Endothelial cell of umbilical vein (primary cell): Measurements from ENCODE around the gene ZNF563. TPM values are rescaled to one million over a fixed set of nuclear protein-coding genes. Genes with fewer than 3 reads are reported as not detected.

Experiments used
- BruUV-seq: library from RNA; stranded (reverse); fragments of 400-500 nt; replicated peaks from 2 replicates; lab custom pipeline; 2021; lab: Mats Ljungman, UMichigan
- CTCF ChIA-PET: fragments of 300-600, 350-600 bp; sonication (Branson Sonifier 250); formaldehyde crosslinking; loops from one replicate; lab custom pipeline; 2021; ENCODE audit warnings: antibody characterized with exemption, inconsistent platforms; lab: Charles Lee
- POLR2A ChIA-PET: fragments of 300-600, 350-600 bp; sonication (Branson Sonifier 250); formaldehyde crosslinking; loops from one replicate; lab custom pipeline; 2021; ENCODE audit warnings: antibody characterized with exemption, inconsistent platforms; lab: Charles Lee
- DNase-seq: peaks from one replicate; pipeline ENCODE4 v3.0.0-alpha.2; 2011; ENCODE audit warnings: low read depth, low spot score
- FAIRE-seq: peaks from 2 replicates; lab custom pipeline; 2011; peaks lifted over from hg19 to GRCh38; lab: Jason Lieb, UNC
- H2AFZ ChIP-seq: 2 replicates; pipeline ENCODE4 v1.6.0; 2012; ENCODE audit warnings: low read depth, low read length, control low read depth, inconsistent platforms
- H3K27ac ChIP-seq: 2 replicates; pipeline ENCODE4 v1.5.1; 2011; ENCODE audit warnings: low read depth, mild to moderate bottlenecking, control low read depth, low read length, moderate library complexity; ENCODE audit not compliant: insufficient read depth
- H3K27me3 ChIP-seq, 2 experiments: 2 replicates each; pipeline versions ENCODE4 v1.6.0 to v1.6.1; 2011; ENCODE audit warnings: low read length in 2 of 2, mixed read lengths in 1 of 2; ENCODE audit not compliant: control insufficient read depth in 2 of 2, insufficient read depth in 2 of 2
- H3K36me3 ChIP-seq, 2 experiments: 2 replicates in 1 of 2; 3 replicates in 1 of 2; pipeline ENCODE4 v1.5.1; 2011; ENCODE audit warnings: low read length in 2 of 2, mild to moderate bottlenecking in 1 of 2, moderate library complexity in 1 of 2; ENCODE audit not compliant: control insufficient read depth in 2 of 2, insufficient read depth in 2 of 2; ENCODE audit errors: extremely low read depth in 1 of 2
- H3K4me1 ChIP-seq: 3 replicates; pipeline ENCODE4 v1.5.1; 2011; ENCODE audit warnings: mild to moderate bottlenecking, low read length; ENCODE audit not compliant: control insufficient read depth, insufficient read depth; ENCODE audit errors: extremely low read depth
- H3K4me2 ChIP-seq: 2 replicates; pipeline ENCODE4 v1.6.1; 2011; ENCODE audit warnings: low read length, control low read depth, mixed read lengths; ENCODE audit not compliant: insufficient read depth
- H3K4me3 ChIP-seq, 3 experiments: fragments of 200-600 bp in 1 of 3; sonication (generic), shearing (Covaris generic) in 1 of 3; replicated peaks in 1 of 3; 2 replicates each; pipeline ENCODE4 v1.5.1; 2011 to 2016; ENCODE audit warnings: control low read depth in 3 of 3, low read length in 3 of 3, mild to moderate bottlenecking in 2 of 3, inconsistent platforms in 1 of 3, low read depth in 1 of 3, moderate library complexity in 1 of 3; ENCODE audit not compliant: insufficient read depth in 1 of 3
- H3K79me2 ChIP-seq: 2 replicates; pipeline ENCODE4 v1.6.0; 2012; ENCODE audit warnings: low read length, inconsistent platforms; ENCODE audit not compliant: control insufficient read depth, insufficient read depth
- H3K9ac ChIP-seq: replicated peaks from 2 replicates; pipeline ENCODE3; 2011; ENCODE audit warnings: low read length, control low read depth; ENCODE audit not compliant: insufficient read depth; ENCODE audit errors: extremely low read depth
- H3K9me1 ChIP-seq: replicated peaks from 3 replicates; pipeline ENCODE4 v1.6.0; 2011; ENCODE audit warnings: mild to moderate bottlenecking, low read length; ENCODE audit not compliant: control insufficient read depth, insufficient read depth; ENCODE audit errors: extremely low read depth
- H3K9me3 ChIP-seq: replicated peaks from 2 replicates; pipeline ENCODE4 v1.5.1; 2012; ENCODE audit warnings: low read length, inconsistent platforms; ENCODE audit not compliant: control insufficient read depth, insufficient read depth
- H4K20me1 ChIP-seq: replicated peaks from 2 replicates; pipeline ENCODE3; 2011; ENCODE audit warnings: mild to moderate bottlenecking, low read length; ENCODE audit not compliant: control insufficient read depth, insufficient read depth; ENCODE audit errors: extremely low read depth
- EZH2 ChIP-seq: IDR thresholded peaks from 2 replicates; pipeline ENCODE4 v1.6.1; 2012; ENCODE audit warnings: borderline replicate concordance, low read depth, mild to moderate bottlenecking, moderate library complexity, low read length, inconsistent platforms; ENCODE audit not compliant: severe bottlenecking
- FOS ChIP-seq: IDR thresholded peaks from 2 replicates; pipeline ENCODE4 v1.6.1; 2011; ENCODE audit warnings: mild to moderate bottlenecking, low read length, moderate library complexity, borderline replicate concordance; ENCODE audit not compliant: insufficient read depth
- GATA2 ChIP-seq: IDR thresholded peaks from 2 replicates; pipeline ENCODE4 v1.7.0; 2011; ENCODE audit warnings: low read depth, mild to moderate bottlenecking, moderate library complexity, mixed read lengths, low read length; ENCODE audit not compliant: insufficient read length, insufficient read depth
- JUN ChIP-seq: IDR thresholded peaks from 2 replicates; pipeline ENCODE4 v1.6.1; 2011; ENCODE audit warnings: borderline replicate concordance, low read depth; ENCODE audit not compliant: insufficient read length, insufficient read depth
- MAX ChIP-seq: IDR thresholded peaks from 2 replicates; pipeline ENCODE4 v1.6.1; 2011; ENCODE audit not compliant: insufficient read depth, insufficient read length
- MYC ChIP-seq: IDR thresholded peaks from one replicate; pipeline ENCODE4 v1.6.1; 2011; ENCODE audit warnings: mild to moderate bottlenecking, low read depth, low read length
- POLR2A ChIP-seq: IDR thresholded peaks from 2 replicates; pipeline ENCODE4 v1.6.1; 2012; ENCODE audit warnings: low read depth, mild to moderate bottlenecking, control low read depth, low read length
- POLR2AphosphoS5 ChIP-seq: IDR thresholded peaks from 2 replicates; pipeline ENCODE4 v1.6.1; 2012; ENCODE audit warnings: low read depth, mild to moderate bottlenecking, control low read depth, low read length, moderate library complexity; ENCODE audit not compliant: insufficient read depth
- dilution Hi-C: fragments of 300-500 bp; cut with MboI; formaldehyde crosslinking; loops from one replicate; pipeline ENCODE4 v1.15.0; 2019; ENCODE audit warnings: low sequenced_read_pairs; ENCODE audit not compliant: extremely low pct_ligation_motif_present
- intact Hi-C: fragments of 100-400 bp; cut with micrococcal nuclease; formaldehyde crosslinking; loops from one replicate; pipeline ENCODE4 v1.10.0; 2022
- polyA plus RNA-seq, 4 experiments: library from polyadenylated mRNA; depleted of rRNA in 3 of 4; stranded (reverse) in 3 of 4; unstranded in 1 of 4; fragments of >200 nt; gene quantifications; 2 replicates each; pipeline versions ENCODE4 v1.2.1 to v1.2.3, GENCODE V29; 2011 to 2012; ENCODE audit warnings: missing spikeins in 1 of 4
- total RNA-seq: library from RNA; stranded (reverse); gene quantifications from 2 replicates; pipeline ENCODE4 v1.2.3, GENCODE V29; 2021
- TF ChIP-seq, protein P1 (sequence below), 2 donors: IDR thresholded peaks; 1 replicate in 1 of 2; 2 replicates in 1 of 2; pipeline ENCODE4 v1.5.1; 2011; ENCODE audit warnings: low read length in 2 of 2, mild to moderate bottlenecking in 2 of 2, moderate library complexity in 2 of 2, control low read depth in 1 of 2, inconsistent platforms in 1 of 2, low read depth in 1 of 2; ENCODE audit not compliant: insufficient read depth in 1 of 2; ENCODE audit errors: extremely low read depth in 1 of 2

Gene ZNF563
- total and polyA plus RNA-seq, 2 donors (not counting 3 experiments of a cell fraction or from before 2014, with no cell fraction given), result 0.35 to 1.1 TPM

- intact Hi-C loops (no loop called here), dilution Hi-C loops (no loop called here)
- Histone ChIP-seq H4K20me1 (no peaks in the 10 kb centered on the region), H3K9me1 (no peaks in the 10 kb centered on the region), H3K9me3 (peaks cover 32% of the 10 kb centered on the region), H3K27me3 (no peaks in the 10 kb centered on the region), H3K4me3 (no peak overlapping the region), H3K9ac (no peak overlapping the region), H3K4me1 (no peaks in the 10 kb centered on the region), H3K36me3 (peaks cover 6 to 10% of the 10 kb centered on the region in 2 experiments), H3K27ac (no peak overlapping the region), H3K4me2 (no peak overlapping the region), H3K79me2 (no peaks in the 10 kb centered on the region), H2AFZ (no peak overlapping the region)
- no peak for TF ChIP-seq EZH2
- no peak for TF ChIP-seq JUN
- TF ChIP-seq, protein P1, sequence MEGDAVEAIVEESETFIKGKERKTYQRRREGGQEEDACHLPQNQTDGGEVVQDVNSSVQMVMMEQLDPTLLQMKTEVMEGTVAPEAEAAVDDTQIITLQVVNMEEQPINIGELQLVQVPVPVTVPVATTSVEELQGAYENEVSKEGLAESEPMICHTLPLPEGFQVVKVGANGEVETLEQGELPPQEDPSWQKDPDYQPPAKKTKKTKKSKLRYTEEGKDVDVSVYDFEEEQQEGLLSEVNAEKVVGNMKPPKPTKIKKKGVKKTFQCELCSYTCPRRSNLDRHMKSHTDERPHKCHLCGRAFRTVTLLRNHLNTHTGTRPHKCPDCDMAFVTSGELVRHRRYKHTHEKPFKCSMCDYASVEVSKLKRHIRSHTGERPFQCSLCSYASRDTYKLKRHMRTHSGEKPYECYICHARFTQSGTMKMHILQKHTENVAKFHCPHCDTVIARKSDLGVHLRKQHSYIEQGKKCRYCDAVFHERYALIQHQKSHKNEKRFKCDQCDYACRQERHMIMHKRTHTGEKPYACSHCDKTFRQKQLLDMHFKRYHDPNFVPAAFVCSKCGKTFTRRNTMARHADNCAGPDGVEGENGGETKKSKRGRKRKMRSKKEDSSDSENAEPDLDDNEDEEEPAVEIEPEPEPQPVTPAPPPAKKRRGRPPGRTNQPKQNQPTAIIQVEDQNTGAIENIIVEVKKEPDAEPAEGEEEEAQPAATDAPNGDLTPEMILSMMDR (IDR thresholded peaks at IDR 0.05; ENCODE audit: extremely low read depth in 1 of 2, insufficient read depth in 1 of 2, low read depth in 1 of 2, low read length in 2 of 2), result no peak
- TF ChIP-seq POLR2A, result no peak
- TF ChIP-seq MYC, result no peak
- no peak for TF ChIP-seq MAX
- TF ChIP-seq POLR2AphosphoS5, result no peak
- TF ChIP-seq GATA2, result no peak
- no peak for TF ChIP-seq FOS
- FAIRE-seq, result no peak
- ChIA-PET CTCF (no interaction called here), POLR2A (no interaction called here)
- no TSS peak for BruUV-seq
- DNase-seq, result no peak
Measured at GRCh38 chr19:12272386-12272785, 61.0 kb downstream of the ZNF563 start.
